B cell (primary cell): Measurements from ENCODE around the gene NOL4L. TPM values are rescaled to one million over a fixed set of nuclear protein-coding genes. Genes with fewer than 3 reads are reported as not detected.

Experiments used
- ATAC-seq: fragments of 200-7000 bp; cut with Tn5 transposase; one replicate; pipeline ENCODE4 v1.10.0; 2021; ENCODE audit warnings: low read depth, mild to moderate bottlenecking, moderate number of reproducible peaks, moderate library complexity
- CTCF ChIA-PET: fragments of 350-600 bp; sonication (Branson Sonifier 250); formaldehyde crosslinking; loops from one replicate; lab custom pipeline; 2021; ENCODE audit warnings: antibody characterized with exemption, inconsistent platforms; lab: Charles Lee
- POLR2A ChIA-PET: fragments of 350-600 bp; sonication (Branson Sonifier 250); formaldehyde crosslinking; loops from one replicate; lab custom pipeline; 2021; ENCODE audit warnings: antibody characterized with exemption; lab: Charles Lee
- DNase-seq: peaks from one replicate; pipeline ENCODE4 v3.0.0; 2013
- H2AFZ ChIP-seq: 2 replicates; pipeline ENCODE4 v1.6.1; 2012; ENCODE audit warnings: mild to moderate bottlenecking, low read depth, low read length; ENCODE audit not compliant: insufficient read depth, poor library complexity, severe bottlenecking
- H3K27ac ChIP-seq, 2 donors: 1 replicate in 1 of 2; 2 replicates in 1 of 2; pipeline ENCODE4 v1.5.1; 2012 to 2013; ENCODE audit warnings: low read length in 2 of 2, mild to moderate bottlenecking in 2 of 2, moderate library complexity in 1 of 2
- H3K27me3 ChIP-seq, 4 experiments: fragments of 200-600 bp in 1 of 4; sonication (generic) in 1 of 4; replicated peaks in 1 of 4; 1 replicate in 2 of 4; 2 replicates in 2 of 4; pipeline versions ENCODE4 v1.6.1 to v1.7.0; 2013 to 2016; ENCODE audit warnings: low read length in 3 of 4, mild to moderate bottlenecking in 2 of 4, mixed read lengths in 1 of 4, moderate library complexity in 1 of 4; ENCODE audit not compliant: insufficient read depth in 4 of 4, control insufficient read depth in 3 of 4; ENCODE audit errors: control extremely low read depth in 1 of 4
- H3K36me3 ChIP-seq, 2 experiments: replicated peaks in 1 of 2; 1 replicate in 1 of 2; 2 replicates in 1 of 2; pipeline versions ENCODE4 v1.6.1 to v1.7.1; 2013; ENCODE audit warnings: low read length in 1 of 2; ENCODE audit not compliant: insufficient read depth in 2 of 2, control insufficient read depth in 1 of 2; ENCODE audit errors: control extremely low read depth in 1 of 2, extremely low read depth in 1 of 2
- H3K4me1 ChIP-seq, 2 donors: fragments of 200-600 bp in 1 of 2; sonication (generic) in 1 of 2; 1 replicate in 1 of 2; 2 replicates in 1 of 2; pipeline versions ENCODE4 v1.5.1 to v1.6.1; 2013 to 2017; ENCODE audit warnings: low read length in 2 of 2; ENCODE audit not compliant: control insufficient read depth in 2 of 2, insufficient read depth in 2 of 2
- H3K4me2 ChIP-seq: replicated peaks from 2 replicates; pipeline ENCODE3; 2012; ENCODE audit warnings: mild to moderate bottlenecking, low read depth, low read length; ENCODE audit not compliant: poor library complexity, severe bottlenecking
- H3K4me3 ChIP-seq, 5 experiments: fragments of 200-600 bp in 1 of 5; sonication (generic) in 1 of 5; 1 replicate in 3 of 5; 2 replicates in 2 of 5; pipeline versions ENCODE4 v1.5.1 to v1.7.0; 2011 to 2016; ENCODE audit warnings: low read length in 4 of 5, mild to moderate bottlenecking in 4 of 5, low read depth in 2 of 5, control low read depth in 1 of 5, moderate library complexity in 1 of 5; ENCODE audit not compliant: insufficient read depth in 1 of 5; ENCODE audit errors: control extremely low read depth in 1 of 5, extremely low read depth in 1 of 5
- H3K79me2 ChIP-seq: fragments of 200-600 bp; sonication (generic); one replicate; pipeline ENCODE4 v1.6.0; 2016; ENCODE audit warnings: low read length; ENCODE audit not compliant: control insufficient read depth, insufficient read depth
- H3K9ac ChIP-seq: fragments of 200-600 bp; sonication (generic); 2 replicates; pipeline ENCODE4 v1.6.1; 2017; ENCODE audit warnings: mild to moderate bottlenecking, low read length, moderate library complexity
- H3K9me3 ChIP-seq, 3 donors: one replicate each; pipeline versions ENCODE4 v1.6.1 to v1.7.1; 2013; ENCODE audit warnings: low read length in 2 of 3; ENCODE audit not compliant: control insufficient read depth in 2 of 3, insufficient read depth in 1 of 3; ENCODE audit errors: control extremely low read depth in 1 of 3
- H4K20me1 ChIP-seq: 2 replicates; pipeline ENCODE4 v1.6.0; 2012; ENCODE audit warnings: mild to moderate bottlenecking, low read length; ENCODE audit not compliant: insufficient read depth, control insufficient read depth, poor library complexity, severe bottlenecking
- H3K27ac Mint-ChIP-seq: one replicate; pipeline ENCODE4 v1.8.0; 2021; ENCODE audit warnings: mixed read lengths
- H3K27me3 Mint-ChIP-seq: one replicate; pipeline ENCODE4 v1.8.0; 2021; ENCODE audit warnings: mixed read lengths
- H3K4me1 Mint-ChIP-seq: one replicate; pipeline ENCODE4 v1.8.0; 2021; ENCODE audit warnings: mixed read lengths
- H3K4me3 Mint-ChIP-seq: one replicate; pipeline ENCODE4 v1.8.0; 2021; ENCODE audit warnings: mixed read lengths
- H3K9me3 Mint-ChIP-seq: one replicate; pipeline ENCODE4 v1.8.0; 2022; ENCODE audit warnings: mixed read lengths; ENCODE audit not compliant: insufficient read depth
- EZH2 ChIP-seq: IDR thresholded peaks from 2 replicates; pipeline ENCODE4 v1.6.1; 2012; ENCODE audit warnings: borderline replicate concordance, low read depth, mild to moderate bottlenecking, moderate library complexity, low read length; ENCODE audit not compliant: insufficient read depth, poor library complexity, severe bottlenecking
- WGBS: methylation state at CpG from one replicate; pipeline ENCODE4 v1.1.5; 2013; ENCODE audit warnings: missing lambda C conversion rate; ENCODE audit not compliant: insufficient coverage; 5-methylcytosine and 5-hydroxymethylcytosine counted together
- intact Hi-C: fragments of 100-400 bp; cut with micrococcal nuclease; formaldehyde crosslinking; loops from one replicate; pipeline ENCODE4 v1.10.0; 2022
- polyA plus RNA-seq: library from polyadenylated mRNA; depleted of rRNA; stranded (reverse); fragments of >200 nt; gene quantifications from 2 replicates; pipeline ENCODE4 v1.2.3, GENCODE V29; 2012
- total RNA-seq, 2 donors: library from RNA; stranded (reverse); fragments of 120-200 nt in 1 of 2; gene quantifications; 1 replicate in 1 of 2; 2 replicates in 1 of 2; pipeline versions ENCODE4 v1.2.3 to v1.2.4, GENCODE V29; 2013 to 2022
- TF ChIP-seq, protein P1 (sequence below): fragments of 200-600 bp; IDR thresholded peaks from one replicate; pipeline ENCODE4 v1.8.0; 2022; ENCODE audit warnings: antibody characterized with exemption, mild to moderate bottlenecking

Gene NOL4L
- total and polyA plus RNA-seq, 2 donors (not counting 1 experiment from before 2014, with no cell fraction given), result 6.5 to 7.9 TPM

DNA sequence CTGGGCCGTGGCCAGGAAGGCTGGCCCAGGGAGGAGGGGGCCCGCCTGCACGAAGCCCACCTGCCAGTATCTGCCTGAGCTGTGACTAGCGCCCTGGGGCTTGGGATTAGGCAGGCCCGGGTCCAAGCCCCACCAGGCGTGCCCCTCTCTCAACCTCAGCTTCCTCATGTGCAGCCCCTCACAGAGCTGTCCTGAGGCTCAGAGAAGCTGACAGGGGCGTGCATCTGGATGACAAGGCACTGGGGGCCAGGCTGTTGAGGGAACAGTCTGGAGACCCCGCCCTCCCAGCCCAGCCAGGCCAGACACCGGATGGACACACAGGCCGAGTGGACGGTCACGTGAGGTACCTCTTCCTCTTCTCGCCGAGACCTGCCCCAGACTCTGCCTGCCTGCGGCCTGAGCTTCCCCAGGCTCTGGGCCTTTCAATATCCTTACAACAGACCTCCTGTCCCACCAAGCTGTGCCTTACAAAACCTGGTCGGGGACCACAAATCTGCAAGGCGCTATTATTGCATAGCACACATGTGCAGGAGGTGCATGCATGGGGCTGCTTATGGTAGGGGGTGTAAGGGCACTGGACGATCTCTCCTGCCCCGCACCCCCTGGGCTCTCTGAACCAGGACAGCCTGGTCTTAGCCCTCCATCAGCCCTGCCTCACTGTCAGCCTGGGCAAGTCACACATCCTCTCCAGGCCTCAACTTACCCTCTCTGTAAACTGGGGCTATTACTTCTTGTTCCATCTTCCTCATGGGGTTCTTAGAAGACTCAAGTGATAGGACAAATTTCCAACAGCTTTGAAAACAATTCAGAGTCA lies 20.0 kb downstream of the NOL4L start:
- peaks cover 0 to 10% (median 0%) of the 10 kb centered on the region in 4 experiments for H3K27me3 ChIP-seq
- no peak overlapping the region for H3K4me3 ChIP-seq
- H3K27ac Mint-ChIP-seq, result no peak overlapping the region
- H3K4me1 Mint-ChIP-seq, result peaks cover 6% of the 10 kb centered on the region
- H3K79me2 ChIP-seq, result peaks cover 13% of the 10 kb centered on the region
- H3K4me1 ChIP-seq, result peaks cover 4 to 7% of the 10 kb centered on the region in 2 donors
- ChIA-PET CTCF (interaction anchor here (1.2 kb wide), 1 partner anchor 87 kb away, joined by 3 read pairs; no protein-coding TSS in a partner anchor), POLR2A (no interaction called here)
- H3K9me3 ChIP-seq, result no peaks in the 10 kb centered on the region
- intact Hi-C loops, result no loop called here
- no peak overlapping the region for H3K9ac ChIP-seq
- H3K4me3 Mint-ChIP-seq, result no peak overlapping the region
- DNase-seq (no peak), ATAC-seq (no peak)
- H3K9me3 Mint-ChIP-seq, result no peaks in the 10 kb centered on the region
- H3K36me3 ChIP-seq, result no peaks in the 10 kb centered on the region
- no peak overlapping the region for H3K4me2 ChIP-seq
- 42% methylated on average over 15 of the region's 19 CpGs for WGBS
- no peak overlapping the region for H2AFZ ChIP-seq
- no peaks in the 10 kb centered on the region for H4K20me1 ChIP-seq
- TF ChIP-seq, protein P1, sequence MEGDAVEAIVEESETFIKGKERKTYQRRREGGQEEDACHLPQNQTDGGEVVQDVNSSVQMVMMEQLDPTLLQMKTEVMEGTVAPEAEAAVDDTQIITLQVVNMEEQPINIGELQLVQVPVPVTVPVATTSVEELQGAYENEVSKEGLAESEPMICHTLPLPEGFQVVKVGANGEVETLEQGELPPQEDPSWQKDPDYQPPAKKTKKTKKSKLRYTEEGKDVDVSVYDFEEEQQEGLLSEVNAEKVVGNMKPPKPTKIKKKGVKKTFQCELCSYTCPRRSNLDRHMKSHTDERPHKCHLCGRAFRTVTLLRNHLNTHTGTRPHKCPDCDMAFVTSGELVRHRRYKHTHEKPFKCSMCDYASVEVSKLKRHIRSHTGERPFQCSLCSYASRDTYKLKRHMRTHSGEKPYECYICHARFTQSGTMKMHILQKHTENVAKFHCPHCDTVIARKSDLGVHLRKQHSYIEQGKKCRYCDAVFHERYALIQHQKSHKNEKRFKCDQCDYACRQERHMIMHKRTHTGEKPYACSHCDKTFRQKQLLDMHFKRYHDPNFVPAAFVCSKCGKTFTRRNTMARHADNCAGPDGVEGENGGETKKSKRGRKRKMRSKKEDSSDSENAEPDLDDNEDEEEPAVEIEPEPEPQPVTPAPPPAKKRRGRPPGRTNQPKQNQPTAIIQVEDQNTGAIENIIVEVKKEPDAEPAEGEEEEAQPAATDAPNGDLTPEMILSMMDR, result no peak
- no peak for TF ChIP-seq EZH2
- H3K27me3 Mint-ChIP-seq, result peaks cover 4% of the 10 kb centered on the region
- H3K27ac ChIP-seq, result no peak overlapping the region

DNA sequence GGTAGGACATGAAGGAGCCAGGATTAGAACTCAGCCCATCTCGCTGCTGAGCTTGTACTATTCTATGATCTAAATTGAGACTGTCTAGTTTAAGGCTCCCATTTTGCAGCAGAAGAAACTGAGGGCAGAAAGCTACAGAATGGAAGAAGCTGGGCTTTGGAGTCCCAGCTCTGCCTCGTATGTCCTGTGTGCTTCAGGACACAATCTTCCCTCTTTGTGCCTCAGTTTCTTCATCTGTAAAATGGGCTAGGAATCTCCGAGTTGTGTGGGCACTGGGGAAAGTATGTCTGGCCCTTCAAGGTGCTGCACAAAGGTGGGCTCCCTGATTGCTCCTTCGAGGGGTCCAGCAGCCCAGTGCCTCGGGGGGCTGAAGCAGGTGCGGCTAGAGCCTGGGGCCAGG lies 20.7 kb downstream of the NOL4L start:
- H3K4me1 Mint-ChIP-seq, result peaks cover 8% of the 10 kb centered on the region
- Histone ChIP-seq H3K4me2 (no peak overlapping the region), H3K36me3 (no peaks in the 10 kb centered on the region), H3K4me3 (no peak overlapping the region), H3K4me1 (peaks cover 4 to 7% of the 10 kb centered on the region in 2 donors), H3K9me3 (no peaks in the 10 kb centered on the region), H3K27ac (no peak overlapping the region), H4K20me1 (no peaks in the 10 kb centered on the region), H3K9ac (no peak overlapping the region), H3K27me3 (peaks cover 0 to 16% (median under 1%) of the 10 kb centered on the region in 4 experiments), H3K79me2 (peaks cover 13% of the 10 kb centered on the region), H2AFZ (no peak overlapping the region)
- no peak overlapping the region for H3K4me3 Mint-ChIP-seq
- ATAC-seq (no peak), DNase-seq (no peak)
- peaks cover 6% of the 10 kb centered on the region for H3K27me3 Mint-ChIP-seq
- H3K27ac Mint-ChIP-seq, result no peak overlapping the region
- ChIA-PET CTCF (interaction anchor here (1.2 kb wide), 1 partner anchor 87 kb away, joined by 3 read pairs; no protein-coding TSS in a partner anchor), POLR2A (no interaction called here)
- intact Hi-C loops, result no loop called here
- 84% methylated on average over 6 of the region's 6 CpGs for WGBS
- TF ChIP-seq, protein P1, result no peak
- no peak for TF ChIP-seq EZH2
- H3K9me3 Mint-ChIP-seq, result no peaks in the 10 kb centered on the region
